GM23248 (cell line): Measurements from ENCODE around the gene FAM53A. TPM values are rescaled to one million over a fixed set of nuclear protein-coding genes. Genes with fewer than 3 reads are reported as not detected.

ENCODE experiments used
- DNase-seq: peaks from one replicate; pipeline ENCODE4 v3.0.0-alpha.2; 2015
- H2AFZ ChIP-seq: fragments of 200-600 bp; sonication (generic); 2 replicates; pipeline ENCODE4 v1.6.1; 2016; ENCODE audit warnings: antibody characterized with exemption
- H3F3A ChIP-seq: fragments of 200-600 bp; sonication (generic); 2 replicates; pipeline ENCODE4 v1.6.1; 2016; ENCODE audit warnings: mild to moderate bottlenecking, antibody characterized with exemption, mixed run types; ENCODE audit not compliant: insufficient read depth
- H3K27ac ChIP-seq: fragments of 200-600 bp; sonication (generic); 2 replicates; pipeline ENCODE4 v1.5.1; 2016; ENCODE audit warnings: mild to moderate bottlenecking
- H3K27me3 ChIP-seq: fragments of 200-600 bp; sonication (generic); replicated peaks from 2 replicates; pipeline ENCODE4 v1.6.1; 2016; ENCODE audit warnings: mild to moderate bottlenecking; ENCODE audit not compliant: insufficient read depth
- H3K36me3 ChIP-seq: fragments of 200-600 bp; sonication (generic); 2 replicates; pipeline ENCODE4 v1.6.1; 2016; ENCODE audit warnings: low read depth, mild to moderate bottlenecking
- H3K4me1 ChIP-seq: fragments of 200-600 bp; sonication (generic); 2 replicates; pipeline ENCODE4 v1.6.1; 2016; ENCODE audit warnings: mild to moderate bottlenecking; ENCODE audit not compliant: insufficient read depth
- H3K4me2 ChIP-seq: fragments of 200-600 bp; sonication (generic); one replicate; pipeline ENCODE4 v1.6.1; 2016; ENCODE audit warnings: mild to moderate bottlenecking; ENCODE audit not compliant: unreplicated experiment
- H3K4me3 ChIP-seq: fragments of 200-600 bp; sonication (generic); 2 replicates; pipeline ENCODE4 v1.5.1; 2016; ENCODE audit warnings: mild to moderate bottlenecking
- H3K79me2 ChIP-seq: fragments of 200-600 bp; sonication (generic); 2 replicates; pipeline ENCODE4 v1.6.1; 2016; ENCODE audit warnings: mild to moderate bottlenecking; ENCODE audit not compliant: insufficient read depth
- H3K9ac ChIP-seq: fragments of 200-600 bp; sonication (generic); 2 replicates; pipeline ENCODE4 v1.6.1; 2016; ENCODE audit warnings: mild to moderate bottlenecking
- H3K9me2 ChIP-seq: fragments of 200-600 bp; sonication (generic); 2 replicates; pipeline ENCODE4 v1.6.1; 2016; ENCODE audit warnings: mixed run types, mild to moderate bottlenecking, moderate library complexity; ENCODE audit not compliant: insufficient read depth
- H3K9me3 ChIP-seq: fragments of 200-600 bp; sonication (generic); one replicate; pipeline ENCODE4 v1.6.1; 2017; ENCODE audit warnings: low read depth
- H4K20me1 ChIP-seq: fragments of 200-600 bp; sonication (generic); 2 replicates; pipeline ENCODE4 v1.6.0; 2016; ENCODE audit not compliant: insufficient read depth
- EZH2 ChIP-seq: fragments of 200-600 bp; sonication (generic); IDR thresholded peaks from 2 replicates; pipeline ENCODE4 v1.6.1; 2018; ENCODE audit warnings: antibody characterized with exemption, mild to moderate bottlenecking; ENCODE audit not compliant: insufficient read depth, poor library complexity, severe bottlenecking
- EZH2phosphoT487 ChIP-seq: fragments of 200-600 bp; sonication (generic); IDR thresholded peaks from 2 replicates; pipeline ENCODE4 v1.6.1; 2018; ENCODE audit warnings: antibody characterized with exemption, moderate library complexity, mild to moderate bottlenecking, low read depth; ENCODE audit not compliant: insufficient read depth
- WGBS, 2 experiments: methylation state at CpG; one replicate each; pipeline ENCODE4 v1.1.6; 2015 to 2017; ENCODE audit warnings: low lambda C conversion rate in 2 of 2, low coverage in 1 of 2; ENCODE audit errors: missing lambda C conversion rate in 2 of 2; 5-methylcytosine and 5-hydroxymethylcytosine counted together
- in situ Hi-C: fragments of 300-500 bp; cut with MboI; formaldehyde crosslinking; loops from 2 replicates; pipeline ENCODE4 v1.15.0; 2020
- polyA plus RNA-seq: library from polyadenylated mRNA; unstranded; fragments of >200 nt; fragmentation: Nextera tagmentation; extraction: Ambion mirVana; gene quantifications from 2 replicates; pipeline ENCODE4 v1.2.1, GENCODE V29; 2016
- total RNA-seq: library from RNA; depleted of rRNA; stranded (reverse); fragments of >200 nt; shearing (Covaris generic); gene quantifications from 2 replicates; pipeline ENCODE4 v1.2.3, GENCODE V29; 2014; rRNA removed

Gene FAM53A, protein sequence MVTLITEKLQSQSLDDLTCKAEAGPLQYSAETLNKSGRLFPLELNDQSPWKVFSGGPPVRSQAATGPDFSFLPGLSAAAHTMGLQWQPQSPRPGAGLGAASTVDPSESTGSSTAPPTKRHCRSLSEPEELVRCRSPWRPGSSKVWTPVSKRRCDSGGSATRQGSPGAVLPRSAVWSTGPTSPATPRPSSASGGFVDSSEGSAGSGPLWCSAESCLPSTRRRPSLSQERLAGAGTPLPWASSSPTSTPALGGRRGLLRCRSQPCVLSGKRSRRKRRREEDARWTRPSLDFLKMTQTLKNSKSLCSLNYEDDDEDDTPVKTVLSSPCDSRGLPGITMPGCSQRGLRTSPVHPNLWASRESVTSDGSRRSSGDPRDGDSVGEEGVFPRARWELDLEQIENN
- 3.8 and 15.3 TPM in 2 replicates for total RNA-seq
- 1.4 and 2.8 TPM in 2 replicates for polyA plus RNA-seq

DNA sequence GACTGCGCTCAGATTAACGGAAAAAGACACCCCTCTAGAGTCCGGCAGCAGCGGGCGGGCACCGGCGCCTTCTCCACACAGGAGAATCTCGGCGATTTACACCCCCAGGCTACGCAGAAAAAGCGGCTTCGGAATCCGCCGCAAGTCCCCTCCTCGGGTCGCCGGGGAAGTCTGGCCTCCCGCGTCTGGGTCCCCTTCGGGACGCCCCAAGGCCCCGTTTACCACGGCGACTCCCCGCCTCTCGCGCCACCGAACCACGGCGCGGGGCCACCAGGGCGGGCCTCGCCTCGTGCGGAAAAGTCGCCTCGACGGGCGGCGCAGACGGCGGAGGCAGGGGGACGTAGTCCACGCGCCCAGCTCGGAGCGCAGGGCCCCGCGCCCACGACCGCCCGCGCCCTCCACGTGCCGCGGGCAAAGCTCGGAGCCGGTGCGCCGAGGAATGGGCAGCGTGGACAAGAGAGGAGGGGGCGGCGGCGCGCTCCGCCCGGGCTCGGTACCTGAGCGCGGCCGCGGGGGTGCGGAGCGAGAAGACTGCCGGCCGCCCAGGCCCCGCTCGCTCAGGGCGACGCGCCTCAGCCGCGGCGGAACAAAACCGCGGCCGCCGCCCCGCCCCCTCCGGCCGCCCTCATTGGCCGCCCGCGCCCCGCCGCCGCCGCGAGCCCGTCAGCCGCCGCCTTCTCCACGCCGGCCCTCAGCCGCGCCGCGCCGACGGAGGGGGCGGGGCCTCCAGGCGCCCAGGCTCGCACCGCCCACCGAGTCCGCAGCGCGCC lies at the start of gene FAM53A:
FAM53A (minus strand) TSS at position 578 of the 770 bp plus-strand sequence. CDS start 15,572 bp downstream, outside the sequence.
- no peaks in the 10 kb centered on the region for H3K27me3 ChIP-seq
- TF ChIP-seq EZH2phosphoT487 (no peak), EZH2 (no peak)
- no peaks in the 10 kb centered on the region for H3K9me3 ChIP-seq
- 0 to 2% methylated on average over 70 to 80 of the region's 118 CpGs for WGBS, 2 experiments
- peak within 1 kb of the TSS; percentile 84 for H3K27ac ChIP-seq
- H3K9ac ChIP-seq, result peak within 1 kb of the TSS; percentile 78
- H3K79me2 ChIP-seq, result no peaks in the 10 kb centered on the region
- peaks cover 23% of the 10 kb centered on the region for H3F3A ChIP-seq
- in situ Hi-C loops, result no loop called here
- no peaks in the 10 kb centered on the region for H3K4me1 ChIP-seq
- H3K4me3 ChIP-seq, result peak within 1 kb of the TSS; percentile 70
- H4K20me1 ChIP-seq, result no peaks in the 10 kb centered on the region
- DNase-seq, result peak; percentile 93
- H3K4me2 ChIP-seq, result peak within 1 kb of the TSS; percentile 87
- H3K9me2 ChIP-seq, result no peaks in the 10 kb centered on the region
- peak within 1 kb of the TSS; percentile 79 for H2AFZ ChIP-seq
- no peaks in the 10 kb centered on the region for H3K36me3 ChIP-seq

DNA sequence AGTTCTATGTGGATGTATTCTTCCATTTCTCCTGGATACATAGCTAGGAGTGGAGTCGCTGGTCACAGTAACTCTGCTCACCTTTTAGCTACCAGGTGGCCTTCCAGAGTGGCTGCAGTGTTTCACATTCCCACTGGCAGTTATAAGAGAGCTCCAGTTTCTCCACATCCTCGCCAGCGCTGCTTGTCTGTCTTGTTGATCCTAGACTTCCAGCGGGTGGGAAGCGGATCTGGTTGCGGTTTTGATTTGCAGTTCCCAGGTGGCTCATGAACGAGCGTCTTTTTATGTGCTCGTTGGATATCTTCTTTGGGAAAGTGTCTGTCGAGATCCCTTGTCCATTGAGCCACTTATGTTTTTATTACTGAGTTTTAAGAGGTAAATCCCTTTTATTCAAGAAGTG lies 48.8 kb upstream of the FAM53A start:
- Histone ChIP-seq H3K4me2 (no peak overlapping the region), H4K20me1 (no peaks in the 10 kb centered on the region), H3K9ac (no peak overlapping the region), H3K79me2 (peaks cover 34% of the 10 kb centered on the region), H2AFZ (no peak overlapping the region), H3K36me3 (peaks cover 12% of the 10 kb centered on the region; the same call in 1 of the 2 replicates), H3K9me3 (no peaks in the 10 kb centered on the region), H3F3A (no peaks in the 10 kb centered on the region), H3K4me3 (no peak overlapping the region), H3K27me3 (no peaks in the 10 kb centered on the region), H3K9me2 (no peaks in the 10 kb centered on the region), H3K27ac (no peak overlapping the region), H3K4me1 (no peaks in the 10 kb centered on the region)
- no peak for DNase-seq
- WGBS, 2 experiments, result 87 to 92% methylated on average over 10 of the region's 10 CpGs
- in situ Hi-C loops, result no loop called here
- no peak for TF ChIP-seq EZH2
- TF ChIP-seq EZH2phosphoT487, result no peak

DNA sequence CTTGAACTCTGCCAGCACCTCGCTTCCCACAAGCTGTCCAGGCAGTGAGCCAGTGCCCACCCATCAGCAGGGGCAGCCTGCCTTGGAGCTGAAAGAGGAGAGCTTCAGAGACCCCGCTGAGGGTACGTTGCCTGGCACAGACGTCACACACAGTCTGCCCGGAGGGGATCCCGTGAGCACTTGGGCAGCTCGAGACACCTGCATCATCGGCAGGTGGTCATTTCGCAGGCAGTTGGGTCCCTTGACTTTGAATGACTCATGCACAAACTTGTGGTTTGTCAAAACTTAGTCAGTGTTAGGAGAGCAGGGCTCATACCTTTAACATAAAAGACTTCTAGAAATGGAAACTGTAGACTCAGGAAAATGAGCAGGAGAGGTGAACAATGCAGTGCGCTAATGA lies 47.1 kb upstream of the FAM53A start:
- no peaks in the 10 kb centered on the region for H4K20me1 ChIP-seq
- H3K4me3 ChIP-seq, result no peak overlapping the region
- WGBS, 2 experiments, result 94 to 95% methylated on average over 10 of the region's 10 CpGs
- no peak overlapping the region for H3K9ac ChIP-seq
- no peaks in the 10 kb centered on the region for H3K9me3 ChIP-seq
- peaks cover 13% of the 10 kb centered on the region for H3K4me1 ChIP-seq
- H3F3A ChIP-seq, result no peaks in the 10 kb centered on the region
- no peak for DNase-seq
- TF ChIP-seq EZH2phosphoT487, result no peak
- TF ChIP-seq EZH2, result no peak
- H3K27me3 ChIP-seq, result no peaks in the 10 kb centered on the region
- peaks cover 47% of the 10 kb centered on the region for H3K79me2 ChIP-seq
- H3K36me3 ChIP-seq, result 0 out of 2 replicates have a peak, but pooled peaks cover 4% of the 10 kb centered on the region
- in situ Hi-C loops, result no loop called here
- H3K4me2 ChIP-seq, result no peak overlapping the region
- no peak overlapping the region for H2AFZ ChIP-seq
- H3K27ac ChIP-seq, result no peak overlapping the region
- no peaks in the 10 kb centered on the region for H3K9me2 ChIP-seq

DNA sequence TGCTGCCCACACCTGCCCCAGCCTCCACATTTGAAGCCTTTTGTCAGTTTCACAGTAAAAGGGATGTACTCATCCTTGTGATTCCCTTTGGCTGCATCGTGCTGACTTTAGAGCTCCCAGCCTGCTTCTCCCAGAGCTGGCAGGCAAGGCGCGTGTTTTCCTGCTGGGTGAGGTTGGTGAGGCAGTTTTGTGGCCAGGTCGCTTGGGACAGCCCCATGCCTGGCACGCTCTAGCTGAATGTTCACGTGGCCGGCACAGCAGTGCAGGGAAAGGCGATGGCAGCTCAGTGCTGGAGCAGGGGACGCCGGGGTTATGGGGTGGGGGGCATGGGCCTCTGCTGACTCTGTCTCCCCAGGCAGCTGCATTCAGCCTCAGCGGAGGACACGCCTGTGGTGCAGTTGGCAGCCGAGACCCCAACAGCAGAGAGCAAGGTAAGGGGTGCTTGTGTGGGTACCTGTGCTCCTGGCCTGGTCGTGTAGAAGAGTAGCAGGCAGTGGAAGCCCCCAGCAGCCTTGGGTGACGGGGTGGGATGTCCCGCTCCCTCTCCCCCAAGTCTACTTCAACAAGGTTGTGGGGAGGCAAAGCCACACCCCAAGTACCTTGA lies 46.5 kb upstream of the FAM53A start:
- DNase-seq, result no peak
- Histone ChIP-seq H3K27ac (no peak overlapping the region), H4K20me1 (no peaks in the 10 kb centered on the region), H3K4me2 (no peak overlapping the region), H3K79me2 (peaks cover 52% of the 10 kb centered on the region), H3F3A (no peaks in the 10 kb centered on the region), H3K27me3 (no peaks in the 10 kb centered on the region), H3K9ac (no peak overlapping the region), H3K4me1 (peaks cover 13% of the 10 kb centered on the region), H3K4me3 (no peak overlapping the region), H3K9me3 (no peaks in the 10 kb centered on the region), H3K36me3 (0 out of 2 replicates have a peak, but pooled peaks cover 4% of the 10 kb centered on the region), H3K9me2 (no peaks in the 10 kb centered on the region), H2AFZ (no peak overlapping the region)
- 93% methylated on average over 16 of the region's 16 CpGs for WGBS, 2 experiments
- in situ Hi-C loops, result no loop called here
- TF ChIP-seq EZH2phosphoT487 (no peak), EZH2 (no peak)
